WTC11 (cell line): ENCODE data around the gene IZUMO2. TPM values are rescaled to one million over a fixed set of nuclear protein-coding genes. Genes with fewer than 3 reads are reported as not detected.

Experiments
- ATAC-seq: fragments of 200-7000 bp; cut with Tn5 transposase; 2 replicates; pipeline ENCODE4 v1.10.0; 2021; ENCODE audit warnings: mild to moderate bottlenecking, moderate library complexity
- CTCF ChIA-PET: fragments of 300-600 bp; sonication (Branson Sonifier 250); formaldehyde crosslinking; loops from one replicate; lab custom pipeline; 2021; ENCODE audit warnings: antibody characterized with exemption; lab: Charles Lee
- POLR2A ChIA-PET: fragments of 350-600 bp; sonication (Branson Sonifier 250); formaldehyde crosslinking; loops from one replicate; lab custom pipeline; 2021; ENCODE audit warnings: antibody characterized with exemption; lab: Charles Lee
- DNase-seq: peaks from one replicate; pipeline ENCODE4 v3.0.0; 2021; ENCODE audit warnings: low spot score
- H3K27ac Mint-ChIP-seq: 2 replicates; pipeline ENCODE4 v1.8.0; 2021; ENCODE audit warnings: mixed read lengths
- H3K27me3 Mint-ChIP-seq: 2 replicates; pipeline ENCODE4 v1.8.0; 2021; ENCODE audit warnings: low read depth, mild to moderate bottlenecking, moderate library complexity, mixed read lengths
- H3K36me3 Mint-ChIP-seq: 2 replicates; pipeline ENCODE4 v1.8.0; 2021; ENCODE audit warnings: mixed read lengths
- H3K4me1 Mint-ChIP-seq: 2 replicates; pipeline ENCODE4 v1.8.0; 2022; ENCODE audit warnings: mixed read lengths
- H3K4me3 Mint-ChIP-seq: 2 replicates; pipeline ENCODE4 v1.8.0; 2021; ENCODE audit warnings: mild to moderate bottlenecking, moderate library complexity, mixed read lengths
- H3K9me3 Mint-ChIP-seq: 2 replicates; pipeline ENCODE4 v1.8.0; 2021; ENCODE audit warnings: mixed read lengths
- AR ChIP-seq: fragments of 250-450 bp; sonication (Bioruptor Pico); IDR thresholded peaks from 2 replicates; pipeline ENCODE4 v1.9.0; 2021; ENCODE audit warnings: mild to moderate bottlenecking
- ATF2 ChIP-seq: sonication (generic); formaldehyde crosslinking; IDR thresholded peaks from 2 replicates; pipeline ENCODE4 v1.8.1; 2022; ENCODE audit warnings: low read depth, missing genetic modification reagents, borderline replicate concordance
- FOXK1 ChIP-seq: sonication (generic); formaldehyde crosslinking; IDR thresholded peaks from 2 replicates; pipeline ENCODE4 v1.8.0; 2022; ENCODE audit warnings: mild to moderate bottlenecking, moderate library complexity, missing genetic modification reagents
- GABPB1 ChIP-seq: sonication (generic); formaldehyde crosslinking; IDR thresholded peaks from 2 replicates; pipeline ENCODE4 v1.8.1; 2023; ENCODE audit warnings: mild to moderate bottlenecking, missing genetic modification reagents
- HMGXB4 ChIP-seq: sonication (generic); formaldehyde crosslinking; IDR thresholded peaks from 2 replicates; pipeline ENCODE4 v1.8.1; 2023; ENCODE audit warnings: mild to moderate bottlenecking, moderate library complexity, missing genetic modification reagents
- JAZF1 ChIP-seq: fragments of 250-450 bp; sonication (Bioruptor Pico); IDR thresholded peaks from 2 replicates; pipeline ENCODE4 v1.9.0; 2021; ENCODE audit warnings: moderate library complexity, mild to moderate bottlenecking, inconsistent platforms
- MAX ChIP-seq: sonication (generic); formaldehyde crosslinking; IDR thresholded peaks from 2 replicates; pipeline ENCODE4 v1.8.0; 2022; ENCODE audit warnings: mild to moderate bottlenecking, missing genetic modification reagents
- NFYB ChIP-seq: sonication (generic); formaldehyde crosslinking; conservative IDR thresholded peaks from 2 replicates; pipeline ENCODE4 v1.8.0; 2022; ENCODE audit warnings: low read depth, missing genetic modification reagents
- NR1H2 ChIP-seq: sonication (generic); formaldehyde crosslinking; IDR thresholded peaks from 2 replicates; pipeline ENCODE4 v1.9.0; 2021; ENCODE audit warnings: mild to moderate bottlenecking, moderate library complexity, missing genetic modification reagents
- NR3C1 ChIP-seq: sonication (generic); formaldehyde crosslinking; conservative IDR thresholded peaks from 2 replicates; pipeline ENCODE4 v1.8.1; 2023; ENCODE audit warnings: low read depth, mild to moderate bottlenecking, missing genetic modification reagents
- OVOL2 ChIP-seq: fragments of 250-450 bp; sonication (Bioruptor Pico); IDR thresholded peaks from 2 replicates; pipeline ENCODE4 v1.9.0; 2021; ENCODE audit warnings: mild to moderate bottlenecking, borderline replicate concordance
- TEAD4 ChIP-seq: sonication (generic); formaldehyde crosslinking; IDR thresholded peaks from 2 replicates; pipeline ENCODE4 v1.8.0; 2022; ENCODE audit warnings: mild to moderate bottlenecking, missing genetic modification reagents
- TP53 ChIP-seq: sonication (generic); formaldehyde crosslinking; IDR thresholded peaks from 2 replicates; pipeline ENCODE4 v1.8.1; 2023; ENCODE audit warnings: mild to moderate bottlenecking, missing genetic modification reagents
- ZBTB21 ChIP-seq: sonication (generic); formaldehyde crosslinking; IDR thresholded peaks from 2 replicates; pipeline ENCODE4 v1.8.1; 2023; ENCODE audit warnings: mild to moderate bottlenecking, missing genetic modification reagents, borderline replicate concordance
- ZNF263 ChIP-seq: sonication (generic); formaldehyde crosslinking; IDR thresholded peaks from 2 replicates; pipeline ENCODE4 v1.8.1; 2022; ENCODE audit warnings: low read depth, mild to moderate bottlenecking, moderate library complexity, missing genetic modification reagents
- ZNF281 ChIP-seq: sonication (generic); formaldehyde crosslinking; IDR thresholded peaks from 2 replicates; pipeline ENCODE4 v1.8.0; 2023; ENCODE audit warnings: mild to moderate bottlenecking, missing genetic modification reagents
- ZNF317 ChIP-seq: sonication (generic); formaldehyde crosslinking; IDR thresholded peaks from 2 replicates; pipeline ENCODE4 v1.8.1; 2023; ENCODE audit warnings: low read depth, mild to moderate bottlenecking, moderate library complexity, missing genetic modification reagents, borderline replicate concordance
- ZSCAN18 ChIP-seq: fragments of 250-450 bp; sonication (Bioruptor Pico); IDR thresholded peaks from 2 replicates; pipeline ENCODE4 v2.1.2; 2022; ENCODE audit warnings: mild to moderate bottlenecking, moderate library complexity
- total RNA-seq: library from RNA; stranded (reverse); gene quantifications from 3 replicates; pipeline ENCODE4 v1.2.3, GENCODE V29; 2021
- TF ChIP-seq, protein P1 (sequence below): sonication (generic); formaldehyde crosslinking; IDR thresholded peaks from 2 replicates; pipeline ENCODE4 v1.8.1; 2023; ENCODE audit warnings: mild to moderate bottlenecking, missing genetic modification reagents
- TF ChIP-seq, protein P2 (sequence below): fragments of 250-450 bp; sonication (Bioruptor Pico); IDR thresholded peaks from 2 replicates; pipeline ENCODE4 v1.9.0; 2021; ENCODE audit warnings: moderate library complexity, mild to moderate bottlenecking, inconsistent platforms, borderline replicate concordance
- TF ChIP-seq, protein P3 (sequence below): sonication (generic); formaldehyde crosslinking; IDR thresholded peaks from 2 replicates; pipeline ENCODE4 v1.8.1; 2023; ENCODE audit warnings: mild to moderate bottlenecking, missing genetic modification reagents, moderate library complexity

Gene IZUMO2
- total RNA-seq, 1 experiment from 2014 or later = 1.0 TPM

- TF ChIP-seq, protein P1, sequence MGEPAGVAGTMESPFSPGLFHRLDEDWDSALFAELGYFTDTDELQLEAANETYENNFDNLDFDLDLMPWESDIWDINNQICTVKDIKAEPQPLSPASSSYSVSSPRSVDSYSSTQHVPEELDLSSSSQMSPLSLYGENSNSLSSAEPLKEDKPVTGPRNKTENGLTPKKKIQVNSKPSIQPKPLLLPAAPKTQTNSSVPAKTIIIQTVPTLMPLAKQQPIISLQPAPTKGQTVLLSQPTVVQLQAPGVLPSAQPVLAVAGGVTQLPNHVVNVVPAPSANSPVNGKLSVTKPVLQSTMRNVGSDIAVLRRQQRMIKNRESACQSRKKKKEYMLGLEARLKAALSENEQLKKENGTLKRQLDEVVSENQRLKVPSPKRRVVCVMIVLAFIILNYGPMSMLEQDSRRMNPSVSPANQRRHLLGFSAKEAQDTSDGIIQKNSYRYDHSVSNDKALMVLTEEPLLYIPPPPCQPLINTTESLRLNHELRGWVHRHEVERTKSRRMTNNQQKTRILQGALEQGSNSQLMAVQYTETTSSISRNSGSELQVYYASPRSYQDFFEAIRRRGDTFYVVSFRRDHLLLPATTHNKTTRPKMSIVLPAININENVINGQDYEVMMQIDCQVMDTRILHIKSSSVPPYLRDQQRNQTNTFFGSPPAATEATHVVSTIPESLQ = no peak
- TF ChIP-seq, protein P2, sequence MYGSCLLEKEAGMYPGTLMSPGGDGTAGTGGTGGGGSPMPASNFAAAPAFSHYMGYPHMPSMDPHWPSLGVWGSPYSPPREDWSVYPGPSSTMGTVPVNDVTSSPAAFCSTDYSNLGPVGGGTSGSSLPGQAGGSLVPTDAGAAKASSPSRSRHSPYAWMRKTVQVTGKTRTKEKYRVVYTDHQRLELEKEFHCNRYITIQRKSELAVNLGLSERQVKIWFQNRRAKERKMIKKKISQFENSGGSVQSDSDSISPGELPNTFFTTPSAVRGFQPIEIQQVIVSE (CRISPR knock-in tag) = no peak
Measured at GRCh38 chr19:50172726-50173125, 9.6 kb upstream of the IZUMO2 start (continued).

GRCh38 chr19:50171752-50172151 lies 8.7 kb upstream of the IZUMO2 start:
- no peaks in the 10 kb centered on the region for H3K36me3 Mint-ChIP-seq
- ChIA-PET CTCF (interaction anchor here (0.6 to 2.3 kb wide), 5 partner anchors 24 to 95 kb away, joined by 3 to 7 read pairs (median 4); no protein-coding TSS in a partner anchor), POLR2A (no interaction called here)
- H3K9me3 Mint-ChIP-seq = peaks cover 12% of the 10 kb centered on the region
- TF ChIP-seq MAX (CRISPR knock-in tag) = no peak
- TF ChIP-seq TEAD4 (CRISPR knock-in tag) = no peak
- no peak for TF ChIP-seq HMGXB4
- no peak for TF ChIP-seq OVOL2 (CRISPR knock-in tag)
- TF ChIP-seq JAZF1 (CRISPR knock-in tag) = no peak
- TF ChIP-seq NFYB = no peak
- TF ChIP-seq ZNF317 = no peak
- TF ChIP-seq, protein P3, sequence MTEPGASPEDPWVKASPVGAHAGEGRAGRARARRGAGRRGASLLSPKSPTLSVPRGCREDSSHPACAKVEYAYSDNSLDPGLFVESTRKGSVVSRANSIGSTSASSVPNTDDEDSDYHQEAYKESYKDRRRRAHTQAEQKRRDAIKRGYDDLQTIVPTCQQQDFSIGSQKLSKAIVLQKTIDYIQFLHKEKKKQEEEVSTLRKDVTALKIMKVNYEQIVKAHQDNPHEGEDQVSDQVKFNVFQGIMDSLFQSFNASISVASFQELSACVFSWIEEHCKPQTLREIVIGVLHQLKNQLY (CRISPR knock-in tag) = no peak
- no peak for TF ChIP-seq ATF2 (CRISPR knock-in tag)
- no peak for TF ChIP-seq NR1H2
- TF ChIP-seq AR (CRISPR knock-in tag) = no peak
- no peak for TF ChIP-seq ZSCAN18 (CRISPR knock-in tag)
- TF ChIP-seq, protein P2 (CRISPR knock-in tag) = no peak
- no peak for TF ChIP-seq FOXK1 (CRISPR knock-in tag)
- no peak for TF ChIP-seq ZBTB21
- no peak for TF ChIP-seq NR3C1 (CRISPR knock-in tag)
- no peak for TF ChIP-seq ZNF263 (CRISPR knock-in tag)
- no peak for TF ChIP-seq ZNF281 (CRISPR knock-in tag)
- no peak for TF ChIP-seq GABPB1 (CRISPR knock-in tag)
- TF ChIP-seq TP53 = no peak
- TF ChIP-seq, all 79 proteins: peak for 0
- peaks cover 12% of the 10 kb centered on the region for H3K27me3 Mint-ChIP-seq
- H3K27ac Mint-ChIP-seq = no peak overlapping the region
- DNase-seq (no peak), ATAC-seq (no peak)
- H3K4me3 Mint-ChIP-seq = no peak overlapping the region
- H3K4me1 Mint-ChIP-seq = no peaks in the 10 kb centered on the region; the same call in 1 of the 2 replicates
